ENCODE results near the gene MAP2K5. TPM values are rescaled to one million over a fixed set of nuclear protein-coding genes. Genes with fewer than 3 reads are reported as not detected.

The MAP2K5 gene
- total and polyA plus RNA-seq, 2 donors from 2014 or later = 14.1 to 18.6 TPM

DNA sequence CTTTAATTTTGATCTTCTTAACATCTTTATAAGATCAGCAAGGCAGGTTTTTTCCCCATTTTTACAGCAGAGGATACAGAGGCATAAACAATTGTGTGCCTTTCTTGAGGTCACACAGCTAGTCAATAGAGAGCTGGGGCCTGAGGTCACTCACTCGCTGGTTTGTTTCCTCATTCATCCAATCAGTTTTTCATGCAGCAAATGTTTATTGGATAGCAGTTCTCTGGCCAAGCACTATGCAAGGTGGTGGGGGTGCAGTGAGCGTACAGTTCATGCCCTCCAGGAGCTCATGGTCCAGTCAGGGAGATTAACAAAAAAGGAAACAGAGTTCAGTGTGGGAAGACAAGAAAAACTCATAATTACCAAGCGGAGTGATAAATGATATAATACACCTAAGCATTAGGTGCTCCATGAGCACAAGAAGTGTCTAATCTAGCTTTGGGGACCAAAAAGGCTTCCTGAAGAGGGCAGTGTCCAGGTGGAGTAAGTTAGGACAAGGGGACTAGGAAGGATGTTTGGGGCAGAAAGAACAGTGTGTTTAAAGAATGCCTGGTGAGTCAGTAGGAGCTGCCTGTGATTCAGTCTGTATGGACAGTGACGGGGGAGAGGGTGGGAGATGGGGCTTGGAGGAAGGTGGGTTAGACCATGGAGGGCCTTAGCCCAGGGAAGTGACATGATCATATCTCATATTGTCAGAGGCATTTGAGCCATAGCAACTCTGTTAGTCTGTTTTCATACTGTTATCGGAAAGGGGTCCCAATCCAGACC lies 29.3 kb downstream of the MAP2K5 start:
- Histone ChIP-seq H3K9me3 (ENCODE audit: control insufficient read depth in 2 of 3, insufficient read depth in 1 of 3, low read length in 3 of 3) (no peaks in the 10 kb centered on the region), H3K27me3 (ENCODE audit: control insufficient read depth, insufficient read depth, low read length) (no peaks in the 10 kb centered on the region), H3K36me3 (ENCODE audit: control insufficient read depth in 2 of 3, insufficient read depth in 3 of 3, low read length in 3 of 3) (no peaks in the 10 kb centered on the region), H3K27ac (ENCODE audit: low read depth in 2 of 2, low read length in 2 of 2) (no peak overlapping the region), H3K4me3 (ENCODE audit: low read length in 3 of 3) (no peak overlapping the region), H3K9ac (ENCODE audit: low read length in 3 of 3) (no peak overlapping the region), H3K4me1 (ENCODE audit: control insufficient read depth in 2 of 3, insufficient read depth in 2 of 3, low read depth in 1 of 3, low read length in 3 of 3) (no peaks in the 10 kb centered on the region)
- DNase-seq = no peak
- TF ChIP-seq, protein P1, sequence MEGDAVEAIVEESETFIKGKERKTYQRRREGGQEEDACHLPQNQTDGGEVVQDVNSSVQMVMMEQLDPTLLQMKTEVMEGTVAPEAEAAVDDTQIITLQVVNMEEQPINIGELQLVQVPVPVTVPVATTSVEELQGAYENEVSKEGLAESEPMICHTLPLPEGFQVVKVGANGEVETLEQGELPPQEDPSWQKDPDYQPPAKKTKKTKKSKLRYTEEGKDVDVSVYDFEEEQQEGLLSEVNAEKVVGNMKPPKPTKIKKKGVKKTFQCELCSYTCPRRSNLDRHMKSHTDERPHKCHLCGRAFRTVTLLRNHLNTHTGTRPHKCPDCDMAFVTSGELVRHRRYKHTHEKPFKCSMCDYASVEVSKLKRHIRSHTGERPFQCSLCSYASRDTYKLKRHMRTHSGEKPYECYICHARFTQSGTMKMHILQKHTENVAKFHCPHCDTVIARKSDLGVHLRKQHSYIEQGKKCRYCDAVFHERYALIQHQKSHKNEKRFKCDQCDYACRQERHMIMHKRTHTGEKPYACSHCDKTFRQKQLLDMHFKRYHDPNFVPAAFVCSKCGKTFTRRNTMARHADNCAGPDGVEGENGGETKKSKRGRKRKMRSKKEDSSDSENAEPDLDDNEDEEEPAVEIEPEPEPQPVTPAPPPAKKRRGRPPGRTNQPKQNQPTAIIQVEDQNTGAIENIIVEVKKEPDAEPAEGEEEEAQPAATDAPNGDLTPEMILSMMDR (IDR thresholded peaks at IDR 0.05; ENCODE audit: borderline replicate concordance, extremely low read depth, insufficient read depth) = no peak
- no peak for FAIRE-seq
- intact Hi-C loops (cut with DNase I) = no loop called here

- TF ChIP-seq, protein P1 (IDR thresholded peaks at IDR 0.05; ENCODE audit: borderline replicate concordance, extremely low read depth, insufficient read depth) = no peak
- DNase-seq (no peak), FAIRE-seq (no peak)
- Histone ChIP-seq H3K4me3 (ENCODE audit: low read length in 3 of 3) (no peak overlapping the region), H3K27me3 (ENCODE audit: control insufficient read depth, insufficient read depth, low read length) (no peaks in the 10 kb centered on the region), H3K4me1 (ENCODE audit: control insufficient read depth in 2 of 3, insufficient read depth in 2 of 3, low read depth in 1 of 3, low read length in 3 of 3) (no peaks in the 10 kb centered on the region), H3K9me3 (ENCODE audit: control insufficient read depth in 2 of 3, insufficient read depth in 1 of 3, low read length in 3 of 3) (no peaks in the 10 kb centered on the region), H3K9ac (ENCODE audit: low read length in 3 of 3) (no peak overlapping the region), H3K36me3 (ENCODE audit: control insufficient read depth in 2 of 3, insufficient read depth in 3 of 3, low read length in 3 of 3) (no peaks in the 10 kb centered on the region), H3K27ac (ENCODE audit: low read depth in 2 of 2, low read length in 2 of 2) (no peak overlapping the region)
- intact Hi-C loops (cut with DNase I) = no loop called here
Measured at GRCh38 chr15:67573194-67573593, 30.7 kb downstream of the MAP2K5 start.

DNA sequence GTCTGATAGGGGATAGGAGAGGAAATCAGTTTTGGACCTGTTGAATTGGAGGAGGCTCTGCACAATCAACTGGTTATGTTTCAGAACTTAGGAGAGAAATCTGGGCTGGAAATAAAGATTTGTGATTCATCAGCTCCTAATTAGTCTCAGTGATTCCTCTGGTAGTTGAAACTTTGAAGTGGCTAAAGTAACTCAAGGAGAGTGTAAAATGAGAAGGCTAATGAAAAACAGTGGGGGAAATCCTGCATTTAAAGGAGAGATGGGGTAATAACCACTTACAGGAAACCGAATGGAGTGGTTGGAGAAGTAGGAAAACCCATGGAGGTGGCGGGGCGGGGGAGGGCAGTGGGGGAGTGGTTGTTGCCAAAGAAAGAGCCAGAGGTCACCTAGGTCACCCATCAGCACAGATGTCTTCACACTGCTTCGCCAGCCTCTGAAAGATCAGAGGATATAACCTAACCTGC lies 32.6 kb downstream of the MAP2K5 start:
- Histone ChIP-seq H3K27ac (ENCODE audit: low read depth in 2 of 2, low read length in 2 of 2) (no peak overlapping the region), H3K4me3 (ENCODE audit: low read length in 3 of 3) (no peak overlapping the region), H3K36me3 (ENCODE audit: control insufficient read depth in 2 of 3, insufficient read depth in 3 of 3, low read length in 3 of 3) (no peaks in the 10 kb centered on the region), H3K27me3 (ENCODE audit: control insufficient read depth, insufficient read depth, low read length) (no peaks in the 10 kb centered on the region), H3K4me1 (ENCODE audit: control insufficient read depth in 2 of 3, insufficient read depth in 2 of 3, low read depth in 1 of 3, low read length in 3 of 3) (no peaks in the 10 kb centered on the region), H3K9ac (ENCODE audit: low read length in 3 of 3) (no peak overlapping the region), H3K9me3 (ENCODE audit: control insufficient read depth in 2 of 3, insufficient read depth in 1 of 3, low read length in 3 of 3) (no peaks in the 10 kb centered on the region)
- TF ChIP-seq, protein P1 (IDR thresholded peaks at IDR 0.05; ENCODE audit: borderline replicate concordance, extremely low read depth, insufficient read depth) = no peak
- DNase-seq (peak in 4 of 5 donors; percentile 33 to 40 (median 37)), FAIRE-seq (no peak)
- intact Hi-C loops (cut with DNase I) = no loop called here
